IPS-20b (cell line): ENCODE measurements around the gene DUSP5.
"Not testable (repeated sequence)": the region's sequence is repeated elsewhere in the genome, so short reads cannot be mapped to it uniquely, and the experiment has no call there.

Experiments used
- H3K27ac ChIP-seq: one replicate; pipeline ENCODE4 v1.5.1; 2013; ENCODE audit warnings: low read length
- H3K27me3 ChIP-seq: 2 replicates; pipeline ENCODE4 v1.6.1; 2013; ENCODE audit warnings: mild to moderate bottlenecking, low read length, inconsistent platforms; ENCODE audit not compliant: insufficient read depth
- H3K36me3 ChIP-seq: 2 replicates; pipeline ENCODE4 v1.6.1; 2013; ENCODE audit warnings: low read depth, mild to moderate bottlenecking, inconsistent platforms, low read length, moderate library complexity; ENCODE audit not compliant: insufficient read depth
- H3K4me1 ChIP-seq: 2 replicates; pipeline ENCODE4 v1.6.1; 2013; ENCODE audit warnings: mild to moderate bottlenecking, control low read depth, inconsistent platforms, low read length, moderate library complexity; ENCODE audit not compliant: insufficient read depth
- H3K4me3 ChIP-seq: 2 replicates; pipeline ENCODE4 v1.5.1; 2013; ENCODE audit warnings: mild to moderate bottlenecking, low read length, inconsistent platforms
- H3K9ac ChIP-seq: 2 replicates; pipeline ENCODE4 v1.6.1; 2013; ENCODE audit warnings: low read depth, mild to moderate bottlenecking, inconsistent platforms, low read length, moderate library complexity
- H3K9me3 ChIP-seq: 2 replicates; pipeline ENCODE4 v1.6.1; 2013; ENCODE audit warnings: mild to moderate bottlenecking, low read depth, low read length, inconsistent platforms; ENCODE audit not compliant: insufficient read depth

The DUSP5 gene

DNA sequence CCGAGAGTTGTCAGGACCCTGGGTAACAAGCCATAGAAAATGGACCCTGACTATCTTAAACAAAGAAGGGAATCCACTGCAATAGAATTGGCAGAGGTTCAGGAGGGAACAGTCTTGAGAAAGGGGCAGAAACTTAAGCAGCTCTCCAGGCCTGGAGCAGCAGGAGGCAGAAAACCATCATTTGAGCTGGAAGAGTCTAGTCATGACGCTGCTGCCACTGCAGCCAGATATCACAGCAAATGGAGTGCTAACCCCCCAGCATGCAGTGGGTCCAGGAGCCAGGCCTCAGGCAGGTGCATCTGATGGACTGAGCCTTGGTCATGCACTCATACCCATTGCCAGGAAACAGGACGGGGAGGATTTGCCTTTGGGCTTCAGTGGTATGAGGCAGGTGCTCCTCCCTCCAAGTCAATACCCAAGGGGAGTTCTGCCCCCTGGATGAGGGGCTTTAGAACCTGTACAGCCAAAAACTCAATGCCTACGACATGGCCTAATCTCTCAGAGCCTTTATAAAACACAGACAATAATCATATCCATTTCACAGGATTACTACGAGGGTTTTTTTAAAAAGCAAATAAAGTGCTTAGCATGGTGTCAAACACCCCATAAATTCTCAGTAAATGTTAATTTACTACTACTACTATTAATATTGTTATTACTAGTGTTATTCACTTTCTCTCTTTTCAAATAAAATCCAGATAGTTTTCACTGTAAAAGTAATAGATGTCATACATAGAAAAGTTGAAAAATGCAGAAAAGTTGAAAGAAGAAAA, 30.7 kb downstream of the DUSP5 start:
- no peaks in the 10 kb centered on the region for H3K9me3 ChIP-seq
- H3K36me3 ChIP-seq, result no peaks in the 10 kb centered on the region
- H3K4me3 ChIP-seq, result no peak overlapping the region
- no peaks in the 10 kb centered on the region for H3K27me3 ChIP-seq
- H3K9ac ChIP-seq, result no peak overlapping the region; the same call in 1 of the 2 replicates
- H3K27ac ChIP-seq, result no peak overlapping the region
- peaks cover 16% of the 10 kb centered on the region; the same call in 1 of the 2 replicates for H3K4me1 ChIP-seq

DNA sequence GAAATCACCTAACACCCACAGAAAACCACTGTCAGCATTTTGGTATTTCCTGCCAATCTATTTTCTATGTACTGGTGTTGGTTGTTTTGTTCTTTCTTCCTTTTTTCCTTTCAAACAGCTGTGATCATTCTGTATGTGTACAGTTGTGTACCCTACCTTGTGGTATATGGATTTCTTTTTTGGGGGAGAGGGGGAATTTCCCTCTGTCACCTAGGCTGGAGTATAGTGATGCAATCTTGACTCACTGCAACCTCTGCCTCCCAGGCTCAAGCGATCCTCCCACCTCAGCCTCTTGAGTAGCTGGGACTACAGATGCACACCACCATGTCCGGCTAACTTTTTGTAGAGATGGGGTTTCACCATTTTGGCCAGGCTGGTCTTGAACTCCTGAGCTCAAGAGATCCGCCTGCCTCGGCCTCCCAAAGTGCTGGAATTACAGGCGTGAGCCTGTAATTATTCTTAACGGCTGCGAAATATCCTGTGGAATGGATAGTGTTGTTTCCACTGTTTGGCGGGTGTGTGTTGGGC, 31.4 kb downstream of the DUSP5 start:
- H3K4me3 ChIP-seq, H3K27me3 ChIP-seq, H3K9me3 ChIP-seq, H3K36me3 ChIP-seq, H3K4me1 ChIP-seq: not testable (repeated sequence)
- Histone ChIP-seq H3K27ac (peak overlapping the region; percentile 59), H3K9ac (peak overlapping the region; percentile 81; the same call in 1 of the 2 replicates)

DNA sequence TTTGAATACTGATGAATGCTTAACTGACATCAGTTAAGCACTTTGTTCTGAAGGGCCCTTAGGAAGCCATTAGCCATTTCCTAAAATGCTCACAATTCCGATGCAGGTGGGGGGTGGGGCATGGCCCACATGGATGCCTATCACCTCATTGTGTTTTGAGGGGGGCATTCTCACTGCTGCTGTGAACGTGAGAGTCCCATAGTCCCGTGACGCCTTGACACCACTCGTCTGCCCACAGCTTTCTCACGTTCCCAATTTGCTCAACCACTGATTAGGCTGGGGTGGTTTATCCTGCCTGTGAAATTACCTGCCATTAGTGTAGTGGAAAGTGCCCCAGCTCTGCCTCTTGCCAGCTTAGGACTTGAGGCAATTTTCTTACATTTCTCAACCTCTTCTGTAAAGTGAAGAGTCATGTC, 31.9 kb downstream of the DUSP5 start:
- Histone ChIP-seq H3K27me3 (no peaks in the 10 kb centered on the region), H3K4me1 (peaks cover 9% of the 10 kb centered on the region; the same call in 1 of the 2 replicates), H3K9ac (peak overlapping the region; percentile 81; the same call in 1 of the 2 replicates), H3K9me3 (no peaks in the 10 kb centered on the region), H3K4me3 (peak overlapping the region; percentile 60), H3K27ac (peak overlapping the region; percentile 59), H3K36me3 (no peaks in the 10 kb centered on the region)

DNA sequence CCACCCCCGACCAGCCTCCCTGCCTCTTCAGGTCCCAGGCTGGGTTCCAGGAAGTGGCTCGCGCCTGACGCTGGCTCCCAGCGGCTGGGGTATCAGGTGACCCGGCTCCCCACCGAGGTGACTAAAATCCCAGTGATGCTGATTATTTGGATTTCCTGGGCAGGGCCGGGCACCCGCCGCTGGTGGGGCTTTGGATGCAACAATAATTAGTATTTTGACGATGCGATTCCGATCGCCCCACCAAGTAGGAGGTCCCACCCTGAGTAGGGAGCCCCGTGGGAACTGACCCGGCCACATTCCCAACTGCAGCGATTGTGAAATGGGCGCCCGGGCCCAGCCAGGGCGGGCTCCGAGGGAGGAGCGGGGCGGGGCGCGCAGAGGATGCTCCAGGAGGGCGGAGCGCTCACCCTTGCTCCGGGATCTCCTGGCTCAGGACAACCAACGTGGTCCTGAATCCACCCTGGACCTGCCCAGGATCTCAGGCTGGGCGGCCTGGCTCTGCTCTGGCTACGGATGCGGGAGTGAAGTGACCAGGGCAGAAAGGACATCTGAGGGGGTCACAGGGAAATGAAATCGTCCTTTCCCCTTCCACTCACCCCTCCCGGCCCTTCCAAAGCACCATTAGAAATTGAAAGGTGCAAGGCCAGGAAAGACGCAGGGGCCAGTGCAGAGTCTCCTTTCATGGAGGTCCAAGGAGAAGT, 32.6 kb downstream of the DUSP5 start:
- Histone ChIP-seq H3K27me3 (no peaks in the 10 kb centered on the region), H3K36me3 (no peaks in the 10 kb centered on the region), H3K9ac (peak overlapping the region; percentile 65; the same call in 1 of the 2 replicates), H3K27ac (no peak overlapping the region), H3K9me3 (no peaks in the 10 kb centered on the region), H3K4me1 (peaks cover 9% of the 10 kb centered on the region; the same call in 1 of the 2 replicates), H3K4me3 (peak overlapping the region; percentile 70)

DNA sequence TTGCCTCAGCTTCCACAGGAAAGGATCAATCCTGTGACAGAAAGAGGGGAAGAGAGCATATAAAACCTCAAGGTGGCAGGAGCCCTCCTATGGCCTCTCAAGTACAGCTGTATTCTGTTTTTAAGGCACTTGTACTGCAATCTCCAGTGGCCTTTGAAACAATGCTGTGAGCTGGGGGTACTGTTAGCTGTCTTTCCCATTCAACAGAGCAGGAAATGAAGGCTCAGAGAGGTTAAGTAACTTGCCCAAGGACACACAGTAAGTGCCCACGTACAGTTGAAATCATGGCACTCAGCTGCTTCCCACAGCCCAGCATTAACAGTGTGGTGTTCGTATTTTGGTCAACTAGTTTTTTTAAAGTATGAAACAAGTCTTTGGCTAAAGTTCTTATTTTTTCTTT, 34.0 kb downstream of the DUSP5 start:
- no peaks in the 10 kb centered on the region for H3K27me3 ChIP-seq
- H3K9ac ChIP-seq, result no peak overlapping the region
- H3K9me3 ChIP-seq, result no peaks in the 10 kb centered on the region
- H3K27ac ChIP-seq, result no peak overlapping the region
- H3K4me3 ChIP-seq, result no peak overlapping the region
- H3K36me3 ChIP-seq, result no peaks in the 10 kb centered on the region
- peaks cover 9% of the 10 kb centered on the region; the same call in 1 of the 2 replicates for H3K4me1 ChIP-seq

DNA sequence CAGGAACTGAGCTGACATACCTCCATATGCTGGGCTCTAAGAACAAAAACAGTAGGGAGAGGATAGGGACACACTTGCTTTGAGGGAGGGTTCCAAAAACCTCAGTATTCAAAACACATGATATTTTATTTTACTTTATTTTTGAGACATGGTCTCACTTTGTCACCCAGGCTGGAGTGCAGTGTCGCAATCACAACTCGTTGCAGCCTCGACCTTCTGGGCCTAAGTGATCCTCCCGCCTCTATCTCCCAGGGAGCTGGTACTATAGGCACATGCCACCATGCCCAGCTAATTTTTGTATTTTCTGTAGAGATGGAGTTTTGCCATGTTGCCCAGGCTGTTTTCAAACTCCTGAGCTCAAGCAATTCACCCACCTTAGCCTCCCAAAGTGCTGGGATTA, 34.9 kb downstream of the DUSP5 start:
- not testable (repeated sequence) for H3K4me3 ChIP-seq, H3K27ac ChIP-seq, H3K4me1 ChIP-seq, H3K9me3 ChIP-seq, H3K9ac ChIP-seq, H3K36me3 ChIP-seq, H3K27me3 ChIP-seq

DNA sequence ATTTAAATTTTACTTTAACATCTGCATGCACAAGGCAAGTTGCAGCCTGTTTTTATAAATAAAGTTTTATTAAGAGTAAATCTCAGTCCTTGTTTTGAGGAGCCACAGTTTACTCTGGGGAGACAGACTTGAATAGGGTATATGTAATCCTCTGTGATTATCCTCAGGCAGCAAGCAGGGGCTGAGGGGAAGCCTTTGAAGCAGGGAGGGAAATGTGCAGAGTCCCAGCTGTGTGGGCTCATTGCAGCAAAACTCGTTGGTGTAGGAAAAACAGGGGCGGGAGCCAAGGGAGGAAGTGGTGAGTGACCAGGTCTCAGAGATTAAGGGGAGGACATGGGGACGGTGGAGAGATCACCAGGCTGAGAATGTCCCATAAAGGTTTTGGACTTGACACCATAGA, 35.4 kb downstream of the DUSP5 start:
- H3K36me3 ChIP-seq, result no peaks in the 10 kb centered on the region
- H3K27ac ChIP-seq, result no peak overlapping the region
- no peak overlapping the region for H3K4me3 ChIP-seq
- H3K9me3 ChIP-seq, result no peaks in the 10 kb centered on the region
- H3K4me1 ChIP-seq, result peaks cover 9% of the 10 kb centered on the region; the same call in 1 of the 2 replicates
- no peaks in the 10 kb centered on the region for H3K27me3 ChIP-seq
- no peak overlapping the region for H3K9ac ChIP-seq

DNA sequence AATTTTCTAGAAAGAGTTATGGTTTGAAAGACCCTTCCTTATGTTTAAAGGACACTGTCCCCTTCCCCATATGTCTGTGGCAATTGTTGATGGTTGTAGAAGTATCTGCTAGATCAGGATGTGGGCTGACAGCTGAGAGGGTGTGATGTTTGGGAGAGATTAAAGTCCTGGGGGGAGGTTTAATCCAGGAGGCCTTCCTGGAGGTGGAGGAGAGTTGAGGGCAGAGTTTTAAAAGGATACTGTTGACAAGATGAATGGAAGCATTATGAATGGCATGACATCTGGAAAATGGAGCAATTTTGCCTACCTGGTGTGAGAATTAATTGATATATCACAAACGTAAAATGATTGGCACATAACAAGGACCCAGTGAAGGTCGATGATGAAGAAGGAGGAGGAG, 36.9 kb downstream of the DUSP5 start:
- Histone ChIP-seq H3K9me3 (no peaks in the 10 kb centered on the region), H3K4me3 (no peak overlapping the region), H3K9ac (no peak overlapping the region), H3K36me3 (no peaks in the 10 kb centered on the region), H3K27me3 (no peaks in the 10 kb centered on the region), H3K4me1 (peaks cover 2% of the 10 kb centered on the region; the same call in 1 of the 2 replicates), H3K27ac (no peak overlapping the region)

DNA sequence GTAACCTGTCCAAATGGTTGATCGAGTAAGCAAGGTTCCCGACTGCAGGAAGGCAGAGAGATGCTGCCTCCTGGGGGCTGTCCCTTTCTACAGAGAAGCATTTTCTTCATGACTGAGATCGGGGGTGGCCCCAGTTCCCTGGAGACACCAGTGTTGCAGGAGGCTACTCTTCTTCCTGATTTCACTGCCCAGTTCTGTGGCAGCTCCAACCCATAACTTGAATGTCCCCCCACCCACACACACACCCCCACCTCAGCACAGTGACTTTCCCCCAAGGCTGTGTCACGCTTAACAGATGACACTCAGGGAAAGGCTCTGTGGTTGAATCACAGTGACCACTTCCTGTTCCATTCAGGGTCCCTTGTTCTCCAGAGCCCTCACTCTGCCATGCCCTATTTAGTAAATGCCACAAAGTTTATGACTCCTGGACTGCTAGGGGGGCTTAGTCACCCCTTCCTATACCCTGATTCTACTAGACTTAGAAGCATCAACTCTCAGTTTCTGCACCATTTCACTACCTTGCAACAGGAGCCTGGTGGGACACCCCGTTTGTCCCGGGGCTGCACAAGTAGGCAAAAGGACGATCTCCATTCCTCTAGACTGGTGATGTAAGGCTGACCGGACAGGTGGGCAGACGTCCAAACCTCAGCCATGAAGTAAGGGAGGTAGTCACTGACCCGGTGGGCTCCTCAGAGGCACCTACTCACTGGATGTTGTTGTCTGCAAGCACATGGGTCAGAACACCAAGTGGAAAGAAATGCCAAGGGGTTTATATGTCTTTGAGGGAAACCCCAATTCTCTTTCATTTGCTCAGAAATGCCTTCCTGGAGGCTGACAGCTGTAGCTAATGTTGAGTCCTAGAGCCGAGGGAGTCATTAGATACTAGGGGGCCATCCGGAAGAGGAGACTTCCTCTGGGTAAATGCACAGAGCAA, 38.5 kb downstream of the DUSP5 start:
- no peak overlapping the region for H3K27ac ChIP-seq
- H3K9me3 ChIP-seq, result no peaks in the 10 kb centered on the region
- no peaks in the 10 kb centered on the region for H3K4me1 ChIP-seq
- no peaks in the 10 kb centered on the region for H3K27me3 ChIP-seq
- no peak overlapping the region for H3K4me3 ChIP-seq
- no peak overlapping the region for H3K9ac ChIP-seq
- no peaks in the 10 kb centered on the region for H3K36me3 ChIP-seq

DNA sequence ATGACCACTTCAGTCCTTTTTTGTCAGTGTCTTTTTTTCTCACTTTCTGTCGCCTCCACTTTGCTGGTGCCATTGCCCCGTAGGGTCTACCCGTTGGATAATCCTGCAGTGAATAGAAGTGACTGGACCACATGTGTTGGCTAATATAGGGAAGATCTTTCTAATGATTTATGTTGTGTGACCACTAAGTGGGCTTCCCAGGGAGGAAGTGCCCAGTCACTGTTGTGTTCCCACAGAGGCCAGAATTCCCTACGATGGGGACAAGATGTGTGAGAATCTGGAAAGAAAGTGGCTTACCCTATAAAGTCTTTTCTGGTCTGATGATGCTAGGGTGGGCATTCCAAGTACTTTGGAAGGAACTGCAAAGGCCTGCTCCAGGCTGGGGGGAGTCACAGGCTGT, 41.4 kb downstream of the DUSP5 start:
- H3K27ac ChIP-seq, result no peak overlapping the region
- H3K4me1 ChIP-seq, result no peaks in the 10 kb centered on the region
- no peaks in the 10 kb centered on the region for H3K36me3 ChIP-seq
- H3K27me3 ChIP-seq, result no peaks in the 10 kb centered on the region
- no peaks in the 10 kb centered on the region for H3K9me3 ChIP-seq
- no peak overlapping the region for H3K9ac ChIP-seq
- H3K4me3 ChIP-seq, result no peak overlapping the region

DNA sequence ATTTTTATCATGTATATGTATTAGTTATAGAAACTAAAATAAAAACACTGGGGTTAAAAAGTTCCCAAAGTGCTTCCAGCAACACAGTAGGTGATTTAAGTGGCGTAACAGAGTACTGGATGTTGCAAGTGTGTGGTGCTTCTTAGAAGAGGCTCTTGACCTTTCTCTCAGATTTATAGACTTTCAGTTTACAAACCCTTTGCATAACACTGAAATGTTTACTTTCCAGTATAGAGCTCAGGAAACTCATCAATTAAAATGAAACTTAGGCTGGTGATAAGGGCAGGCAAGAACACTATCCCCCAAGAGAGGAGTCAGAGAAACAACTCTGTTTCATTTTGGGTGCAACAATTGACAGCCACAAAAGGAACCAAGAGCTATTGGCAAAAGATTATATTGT, 42.3 kb downstream of the DUSP5 start:
- H3K9me3 ChIP-seq, result no peaks in the 10 kb centered on the region
- H3K27me3 ChIP-seq, result no peaks in the 10 kb centered on the region
- no peak overlapping the region for H3K27ac ChIP-seq
- H3K4me3 ChIP-seq, result no peak overlapping the region
- no peaks in the 10 kb centered on the region for H3K36me3 ChIP-seq
- H3K4me1 ChIP-seq, result no peaks in the 10 kb centered on the region
- H3K9ac ChIP-seq, result no peak overlapping the region
